Type B pancreatic cell (in vitro differentiated cells): ENCODE measurements around the gene AREL1. TPM values are rescaled to one million over a fixed set of nuclear protein-coding genes. Genes with fewer than 3 reads are reported as not detected.

ENCODE experiments used
- DNase-seq: peaks from one replicate; pipeline ENCODE4 v3.0.0; 2021; ENCODE audit warnings: mixed read lengths; ENCODE audit not compliant: unreplicated experiment; ENCODE audit errors: extremely low spot score
- H3K27ac Mint-ChIP-seq: 2 replicates; pipeline ENCODE4 v1.8.0; 2021; ENCODE audit warnings: mild to moderate bottlenecking, mixed read lengths
- H3K27me3 Mint-ChIP-seq: 2 replicates; pipeline ENCODE4 v1.8.0; 2021; ENCODE audit warnings: mixed read lengths
- H3K36me3 Mint-ChIP-seq: 2 replicates; pipeline ENCODE4 v1.8.0; 2021; ENCODE audit warnings: mixed read lengths
- H3K4me1 Mint-ChIP-seq: one replicate; pipeline ENCODE4 v1.8.0; 2021; ENCODE audit warnings: mixed read lengths; ENCODE audit not compliant: unreplicated experiment
- H3K4me3 Mint-ChIP-seq: 2 replicates; pipeline ENCODE4 v1.8.0; 2021; ENCODE audit warnings: mild to moderate bottlenecking, mixed read lengths
- H3K9me3 Mint-ChIP-seq: 2 replicates; pipeline ENCODE4 v1.8.0; 2021; ENCODE audit warnings: mixed read lengths
- total RNA-seq: library from RNA; stranded (reverse); gene quantifications from 2 replicates; pipeline ENCODE4 v1.2.1, GENCODE V29; 2021; ENCODE audit warnings: low replicate concordance
- TF ChIP-seq, protein P1 (sequence below): fragments of 200-600 bp; sonication (generic); conservative IDR thresholded peaks from 2 replicates; pipeline ENCODE4 v1.5.0; 2021; ENCODE audit warnings: antibody characterized with exemption, mild to moderate bottlenecking

AREL1 gene
- total RNA-seq, 1 donor from 2014 or later = 41.5 TPM

DNA sequence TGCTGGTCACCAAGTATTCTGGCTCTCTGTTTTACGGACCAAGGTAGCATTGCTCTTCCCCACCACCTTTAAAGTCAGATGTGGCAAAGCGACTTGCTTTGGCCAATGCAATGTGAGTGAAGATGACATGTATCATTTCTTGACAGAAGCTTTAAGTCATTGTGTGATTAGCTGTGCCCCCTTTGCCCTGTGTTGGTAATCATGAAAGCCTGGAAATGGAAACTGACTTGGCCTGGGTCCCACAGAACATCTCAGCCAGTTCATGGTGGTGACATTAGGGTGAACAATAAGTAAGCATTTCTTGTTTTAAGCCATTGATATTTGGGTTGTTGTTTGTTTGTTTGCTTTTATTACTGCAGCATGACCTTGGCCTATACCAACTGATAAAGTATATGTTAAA, 34.4 kb upstream of the AREL1 start:
- H3K27me3 Mint-ChIP-seq = no peaks in the 10 kb centered on the region
- H3K4me1 Mint-ChIP-seq = no peaks in the 10 kb centered on the region
- no peaks in the 10 kb centered on the region for H3K9me3 Mint-ChIP-seq
- TF ChIP-seq, protein P1, sequence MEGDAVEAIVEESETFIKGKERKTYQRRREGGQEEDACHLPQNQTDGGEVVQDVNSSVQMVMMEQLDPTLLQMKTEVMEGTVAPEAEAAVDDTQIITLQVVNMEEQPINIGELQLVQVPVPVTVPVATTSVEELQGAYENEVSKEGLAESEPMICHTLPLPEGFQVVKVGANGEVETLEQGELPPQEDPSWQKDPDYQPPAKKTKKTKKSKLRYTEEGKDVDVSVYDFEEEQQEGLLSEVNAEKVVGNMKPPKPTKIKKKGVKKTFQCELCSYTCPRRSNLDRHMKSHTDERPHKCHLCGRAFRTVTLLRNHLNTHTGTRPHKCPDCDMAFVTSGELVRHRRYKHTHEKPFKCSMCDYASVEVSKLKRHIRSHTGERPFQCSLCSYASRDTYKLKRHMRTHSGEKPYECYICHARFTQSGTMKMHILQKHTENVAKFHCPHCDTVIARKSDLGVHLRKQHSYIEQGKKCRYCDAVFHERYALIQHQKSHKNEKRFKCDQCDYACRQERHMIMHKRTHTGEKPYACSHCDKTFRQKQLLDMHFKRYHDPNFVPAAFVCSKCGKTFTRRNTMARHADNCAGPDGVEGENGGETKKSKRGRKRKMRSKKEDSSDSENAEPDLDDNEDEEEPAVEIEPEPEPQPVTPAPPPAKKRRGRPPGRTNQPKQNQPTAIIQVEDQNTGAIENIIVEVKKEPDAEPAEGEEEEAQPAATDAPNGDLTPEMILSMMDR = no peak
- DNase-seq = no peak
- H3K36me3 Mint-ChIP-seq = no peaks in the 10 kb centered on the region
- H3K4me3 Mint-ChIP-seq = no peak overlapping the region
- no peak overlapping the region for H3K27ac Mint-ChIP-seq

DNA sequence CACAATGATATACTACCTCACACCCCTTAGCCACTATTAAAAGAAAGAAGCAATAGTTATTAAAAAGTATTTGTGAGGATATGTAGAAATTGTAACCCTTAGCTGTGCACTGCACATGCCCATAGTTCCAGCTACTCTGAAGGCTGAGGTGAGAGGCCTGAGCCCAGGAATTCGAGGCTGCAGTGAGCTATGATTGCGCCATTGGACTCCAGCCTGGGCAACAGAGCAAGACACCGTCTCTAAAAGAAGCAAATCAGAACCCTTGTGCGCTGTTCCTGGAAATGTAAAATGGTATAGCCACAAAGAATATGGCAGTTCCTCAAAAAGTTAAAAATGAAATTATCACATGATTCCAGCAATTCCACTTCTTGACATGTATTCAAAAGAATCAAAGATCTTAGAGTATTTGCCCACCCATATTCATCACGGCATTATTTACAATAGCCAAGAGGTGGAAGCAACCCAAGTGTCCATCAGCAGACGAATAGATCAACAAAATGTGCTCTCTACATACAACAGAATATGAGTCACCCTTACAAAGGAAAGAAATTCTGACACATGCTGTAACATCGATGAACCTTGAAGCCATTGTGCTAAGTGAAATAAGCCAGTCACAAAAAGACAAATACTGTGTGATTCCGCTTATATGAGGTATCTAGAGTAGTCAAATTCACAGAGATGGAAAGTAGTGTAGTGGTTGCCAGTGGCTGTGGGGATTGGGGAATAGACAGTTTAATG, 26.6 kb upstream of the AREL1 start:
- Mint-ChIP-seq H3K9me3 (no peaks in the 10 kb centered on the region), H3K4me1 (no peaks in the 10 kb centered on the region), H3K27ac (no peak overlapping the region), H3K36me3 (peaks cover 13% of the 10 kb centered on the region), H3K4me3 (no peak overlapping the region), H3K27me3 (no peaks in the 10 kb centered on the region)
- TF ChIP-seq, protein P1 = no peak
- DNase-seq = no peak

GRCh38 chr14:74737753-74738325, 25.0 kb upstream of the AREL1 start:
- DNase-seq = no peak
- H3K27me3 Mint-ChIP-seq = no peaks in the 10 kb centered on the region
- H3K9me3 Mint-ChIP-seq = no peaks in the 10 kb centered on the region
- H3K4me3 Mint-ChIP-seq = no peak overlapping the region
- peaks cover 13% of the 10 kb centered on the region for H3K36me3 Mint-ChIP-seq
- no peak overlapping the region for H3K27ac Mint-ChIP-seq
- no peaks in the 10 kb centered on the region for H3K4me1 Mint-ChIP-seq
- TF ChIP-seq, protein P1 = no peak

- Mint-ChIP-seq H3K4me1 (no peaks in the 10 kb centered on the region), H3K27me3 (no peaks in the 10 kb centered on the region), H3K4me3 (no peak overlapping the region), H3K9me3 (no peaks in the 10 kb centered on the region), H3K36me3 (peaks cover 13% of the 10 kb centered on the region), H3K27ac (no peak overlapping the region)
- TF ChIP-seq, protein P1 = no peak
- no peak for DNase-seq
Observed at GRCh38 chr14:74735125-74735524, 22.2 kb upstream of the AREL1 start.

- H3K36me3 Mint-ChIP-seq = peaks cover 13% of the 10 kb centered on the region
- no peak overlapping the region for H3K4me3 Mint-ChIP-seq
- no peaks in the 10 kb centered on the region for H3K9me3 Mint-ChIP-seq
- H3K4me1 Mint-ChIP-seq = no peaks in the 10 kb centered on the region
- no peak overlapping the region for H3K27ac Mint-ChIP-seq
- H3K27me3 Mint-ChIP-seq = no peaks in the 10 kb centered on the region
- no peak for DNase-seq
- TF ChIP-seq, protein P1 = no peak
Observed at GRCh38 chr14:74733221-74733620, 20.3 kb upstream of the AREL1 start.
